ENCODE data around the gene SCP2.

Gene SCP2

GRCh38 chr1:53088616-53089300, 161.7 kb downstream of the SCP2 start:
- Histone ChIP-seq H3K4me1 (ENCODE audit: control insufficient read depth, insufficient read depth, low read length) (no peaks in the 10 kb centered on the region), H3K27ac (ENCODE audit: extremely low read depth, low read depth, low read length) (no peak overlapping the region), H3K36me3 (ENCODE audit: control insufficient read depth in 2 of 2, insufficient read depth in 1 of 2, low read length in 2 of 2) (no peaks in the 10 kb centered on the region), H3K4me3 (ENCODE audit: low read depth, low read length) (no peak overlapping the region), H3K9me3 (ENCODE audit: control insufficient read depth, insufficient read depth, low read depth, low read length) (no peaks in the 10 kb centered on the region)
- ChIA-PET POLR2A (no interaction called here), CTCF (interaction anchor here (1.7 kb wide), 1 partner anchor 97 kb away, joined by 4 read pairs; no protein-coding TSS in a partner anchor)
- TF ChIP-seq SP2 (tag by site-specific recombination; IDR thresholded peaks at IDR 0.05) = no peak
- TF ChIP-seq ZSCAN18 (tag by site-specific recombination; IDR thresholded peaks at IDR 0.05) = no peak
- no peak for TF ChIP-seq SP3 (tag by site-specific recombination; IDR thresholded peaks at IDR 0.05)
- TF ChIP-seq ZNF639 (tag by site-specific recombination; IDR thresholded peaks at IDR 0.05) = no peak
- no peak for TF ChIP-seq OSR2 (tag by site-specific recombination; IDR thresholded peaks at IDR 0.05)
- no peak for TF ChIP-seq ZFHX2 (tag by site-specific recombination; conservative IDR thresholded peaks at IDR 0.05)
- no peak for TF ChIP-seq ZSCAN16 (tag by site-specific recombination; IDR thresholded peaks at IDR 0.05)
- no peak for TF ChIP-seq ZNF670 (tag by site-specific recombination; IDR thresholded peaks at IDR 0.05; ENCODE audit: low read depth)
- TF ChIP-seq YY2 (tag by site-specific recombination; IDR thresholded peaks at IDR 0.05) = no peak
- no peak for TF ChIP-seq ZNF768 (tag by site-specific recombination; IDR thresholded peaks at IDR 0.05)
- TF ChIP-seq TCF7L2 (IDR thresholded peaks at IDR 0.05; ENCODE audit: borderline replicate concordance, low read depth, low read length) = no peak

- H3K4me1 ChIP-seq (ENCODE audit: control insufficient read depth, insufficient read depth, low read length) = no peaks in the 10 kb centered on the region
- POLR2A ChIA-PET = no interaction called here
Measured at GRCh38 chr1:53089478-53090226, 162.6 kb downstream of the SCP2 start.

More at GRCh38 chr1:53089478-53090226, 162.6 kb downstream of the SCP2 start:
- Histone ChIP-seq H3K9me3 (ENCODE audit: control insufficient read depth, insufficient read depth, low read depth, low read length) (no peaks in the 10 kb centered on the region), H3K4me3 (ENCODE audit: low read depth, low read length) (no peak overlapping the region), H3K36me3 (ENCODE audit: control insufficient read depth in 2 of 2, insufficient read depth in 1 of 2, low read length in 2 of 2) (no peaks in the 10 kb centered on the region), H3K27ac (ENCODE audit: extremely low read depth, low read depth, low read length) (no peak overlapping the region)
- CTCF ChIA-PET = interaction anchor here (1.7 kb wide), 1 partner anchor 96 kb away, joined by 4 read pairs; no protein-coding TSS in a partner anchor
- TF ChIP-seq ZNF488 (tag by site-specific recombination; IDR thresholded peaks at IDR 0.05) (no peak), GLIS2 (tag by site-specific recombination; IDR thresholded peaks at IDR 0.05) (peak; percentile 42; the same call in 1 of the 2 replicates), ATF2 (tag by site-specific recombination; IDR thresholded peaks at IDR 0.05; ENCODE audit: low read depth) (peak; percentile 44; the same call in 1 of the 2 replicates)
